Dedifferentiated amniotic fluid mesenchymal stem cell (primary cell): ENCODE data around the gene B3GAT1.

ENCODE experiments used
- DNase-seq: peaks from one replicate; pipeline ENCODE4 v3.0.0-alpha.2; 2016; ENCODE audit errors: extremely low spot score

Gene B3GAT1

GRCh38 chr11:134333946-134334345, 78.1 kb downstream of the B3GAT1 start:
- DNase-seq = no peak

DNA sequence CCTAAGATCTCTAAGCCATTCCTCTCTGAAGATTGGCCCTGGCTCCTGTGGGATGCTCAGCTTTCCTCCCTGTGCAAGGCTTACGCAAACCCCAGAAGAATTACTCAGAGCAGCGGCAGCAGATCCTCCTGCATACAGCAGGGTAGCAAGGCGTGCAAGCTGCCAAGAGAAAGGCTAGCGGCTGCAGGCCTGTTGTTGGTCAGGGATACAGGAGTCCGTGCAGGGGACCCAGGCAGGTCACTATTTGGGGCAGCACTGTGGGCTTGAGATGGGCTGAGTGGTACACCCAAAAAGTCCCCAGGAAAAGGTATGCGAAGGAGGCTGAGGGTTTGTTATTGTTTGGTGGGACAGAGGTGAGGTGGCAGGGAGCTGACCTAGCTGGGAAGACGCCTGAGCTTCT, 78.7 kb downstream of the B3GAT1 start:
- no peak for DNase-seq

- DNase-seq = no peak
Measured at GRCh38 chr11:134332782-134333181, 79.3 kb downstream of the B3GAT1 start.

- DNase-seq = no peak
Measured at GRCh38 chr11:134332189-134332631, 79.8 kb downstream of the B3GAT1 start.

- DNase-seq = no peak
Measured at GRCh38 chr11:134331354-134332188, 80.5 kb downstream of the B3GAT1 start, which contains the start of gene GLB1L2. GLB1L2 (plus strand) TSS chr11:134331988; CDS start chr11:134332062, 74 bp downstream.

DNA sequence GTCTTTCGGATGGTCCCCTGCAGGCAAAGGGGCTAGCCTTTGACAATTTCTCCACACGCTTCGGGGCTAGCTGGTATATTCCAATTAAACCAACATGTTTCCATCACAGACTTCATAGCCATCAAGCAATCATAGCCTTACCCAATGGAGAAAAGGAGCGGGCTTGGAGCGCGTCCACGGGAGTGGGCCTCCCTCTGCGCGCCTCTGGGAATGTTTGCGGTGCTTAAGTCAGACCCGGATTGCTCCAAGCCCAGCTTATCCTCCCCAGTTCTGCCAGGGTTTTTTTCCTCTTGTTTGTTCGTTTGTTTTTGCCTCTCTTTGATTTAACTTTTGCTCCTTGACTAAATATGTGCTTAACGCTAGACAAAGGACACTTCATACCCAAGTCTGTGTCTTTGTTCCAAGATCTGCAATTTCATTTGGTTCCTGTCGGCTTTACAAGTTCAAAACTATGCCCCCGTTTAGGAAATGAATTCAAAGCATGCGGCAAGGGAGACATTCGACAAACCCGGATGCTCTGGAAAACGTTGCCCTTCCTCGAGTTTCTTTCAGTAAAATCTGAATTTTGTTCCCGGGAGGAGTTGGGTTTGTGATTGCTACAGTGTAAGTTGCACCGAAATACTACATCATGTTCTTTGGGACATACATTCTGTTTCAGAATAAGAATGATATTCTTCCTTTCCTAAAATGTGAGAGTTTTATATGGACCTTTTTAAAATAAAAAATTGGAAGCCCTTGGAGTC, 81.3 kb downstream of the B3GAT1 start:
- DNase-seq = no peak
